ENCODE results near the gene RFX2.
"Not testable (repeated sequence)": the region's sequence is repeated elsewhere in the genome, so short reads cannot be mapped to it uniquely, and the experiment has no call there.

Gene RFX2

DNA sequence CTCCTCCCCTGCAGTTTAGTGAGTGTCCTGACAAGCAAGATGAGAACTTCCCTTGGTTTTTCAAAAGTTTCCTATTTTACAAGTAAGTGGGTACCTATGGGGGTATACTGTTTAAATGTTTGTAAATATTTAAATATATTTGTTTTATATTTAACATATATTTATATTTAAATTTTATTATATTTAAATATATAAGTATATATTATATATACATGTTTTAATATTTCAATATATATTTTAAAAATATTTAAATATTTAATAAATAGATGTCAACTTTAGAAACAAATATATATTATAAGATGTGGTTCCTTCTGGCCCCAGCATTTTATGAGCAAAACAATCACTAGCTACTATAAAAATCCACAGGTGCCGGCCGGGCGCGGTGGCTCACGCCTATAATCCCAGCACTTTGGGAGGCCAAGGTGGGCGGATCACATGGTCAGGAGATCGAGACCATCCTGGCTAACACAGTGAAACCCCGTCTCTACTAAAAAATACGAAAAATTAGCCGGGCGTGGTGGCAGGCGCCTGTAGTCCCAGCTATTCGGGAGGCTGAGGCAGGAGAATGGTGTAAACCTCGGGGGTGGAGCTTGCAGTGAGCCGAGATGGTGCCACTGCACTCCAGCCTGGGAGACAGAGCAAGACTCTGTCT is 3.5 kb downstream of the RFX2 start:
- not testable (repeated sequence) for H3K4me3 ChIP-seq (ENCODE audit: low read depth, low read length); DNase-seq (ENCODE audit: low read depth)

DNA sequence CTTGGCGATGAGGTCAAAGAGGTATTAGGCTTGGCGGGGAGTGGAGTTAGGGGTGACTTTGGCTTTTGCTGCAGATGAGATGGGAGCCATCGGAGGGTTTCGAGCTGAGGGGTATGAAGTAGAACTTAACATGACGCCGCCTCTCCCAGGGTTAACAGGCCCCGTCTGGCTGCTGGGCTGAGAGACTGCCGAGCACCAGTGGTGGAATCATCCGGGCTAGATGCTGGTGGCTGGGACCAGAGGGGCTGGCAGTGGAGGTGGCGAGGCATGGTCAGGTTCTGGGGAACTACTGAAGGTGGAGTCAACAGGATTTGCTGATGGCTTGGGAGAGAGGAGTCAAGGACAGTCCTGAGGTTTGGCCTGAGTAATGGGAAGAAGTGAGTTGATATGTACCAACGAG is 4.9 kb downstream of the RFX2 start:
- DNase-seq (ENCODE audit: low read depth) = no peak
- no peak overlapping the region for H3K4me3 ChIP-seq (ENCODE audit: low read depth, low read length)

DNA sequence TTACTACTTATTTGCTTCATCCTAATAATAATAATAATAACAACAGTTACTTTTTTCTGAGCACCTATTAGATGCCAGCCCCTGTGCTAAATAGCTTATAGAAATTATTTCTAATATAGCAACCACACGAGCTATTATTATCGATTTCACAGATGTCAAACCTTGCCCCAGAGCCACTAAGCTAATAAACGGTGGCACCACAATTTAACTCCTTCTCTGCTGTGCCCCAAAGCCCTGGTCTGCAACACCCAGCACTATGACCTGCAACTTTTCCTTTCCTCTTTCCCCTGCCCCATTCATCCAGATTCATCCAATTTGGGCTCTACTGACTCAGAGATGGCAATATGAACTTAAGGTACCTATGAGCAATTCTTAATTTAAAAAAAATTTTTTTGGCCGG is 6.4 kb downstream of the RFX2 start:
- no peak overlapping the region for H3K4me3 ChIP-seq (ENCODE audit: low read depth, low read length)
- DNase-seq (ENCODE audit: low read depth) = no peak

DNA sequence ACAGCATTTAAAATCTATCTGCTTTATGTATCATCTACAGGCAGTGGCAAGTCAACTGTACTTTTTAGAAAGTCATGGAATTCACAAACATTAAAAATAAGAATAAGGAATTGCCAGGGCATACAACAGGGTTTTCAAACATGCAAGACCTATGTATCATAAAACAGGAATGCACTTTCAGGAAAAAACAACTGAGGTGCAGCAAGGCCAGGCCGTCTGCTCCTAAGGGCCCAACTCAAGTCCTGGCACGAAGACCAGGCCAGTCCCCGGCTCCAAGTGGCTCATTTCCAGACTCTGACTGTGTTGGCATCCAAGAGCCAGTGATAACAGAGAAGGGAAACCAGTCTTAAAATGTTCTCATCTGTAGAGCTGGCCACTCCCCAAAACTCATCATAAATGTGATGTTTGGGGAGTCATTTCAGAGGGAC is 7.1 kb downstream of the RFX2 start:
- no peak overlapping the region for H3K4me3 ChIP-seq (ENCODE audit: low read depth, low read length)
- DNase-seq (ENCODE audit: low read depth) = peak; percentile 58

DNA sequence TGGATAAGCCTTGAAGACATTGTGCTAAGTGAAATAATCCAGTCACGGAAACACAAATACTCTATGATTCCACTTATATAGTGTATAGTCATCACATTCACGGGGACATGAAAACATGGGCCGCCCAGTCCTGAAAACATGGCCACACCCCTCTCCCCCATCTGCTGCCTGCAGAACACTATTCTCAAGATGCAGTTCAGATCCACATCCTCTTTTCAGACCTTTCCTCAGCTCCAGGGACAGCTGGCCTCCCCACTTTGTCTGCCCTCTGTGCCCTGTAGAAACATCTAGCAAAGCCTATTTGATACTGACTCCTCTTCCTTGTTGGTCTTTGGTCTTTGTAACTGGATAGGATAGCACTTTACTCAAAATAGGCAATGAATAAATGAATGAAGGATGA is 8.3 kb downstream of the RFX2 start:
- no peak for DNase-seq (ENCODE audit: low read depth)
- H3K4me3 ChIP-seq (ENCODE audit: low read depth, low read length) = no peak overlapping the region

DNA sequence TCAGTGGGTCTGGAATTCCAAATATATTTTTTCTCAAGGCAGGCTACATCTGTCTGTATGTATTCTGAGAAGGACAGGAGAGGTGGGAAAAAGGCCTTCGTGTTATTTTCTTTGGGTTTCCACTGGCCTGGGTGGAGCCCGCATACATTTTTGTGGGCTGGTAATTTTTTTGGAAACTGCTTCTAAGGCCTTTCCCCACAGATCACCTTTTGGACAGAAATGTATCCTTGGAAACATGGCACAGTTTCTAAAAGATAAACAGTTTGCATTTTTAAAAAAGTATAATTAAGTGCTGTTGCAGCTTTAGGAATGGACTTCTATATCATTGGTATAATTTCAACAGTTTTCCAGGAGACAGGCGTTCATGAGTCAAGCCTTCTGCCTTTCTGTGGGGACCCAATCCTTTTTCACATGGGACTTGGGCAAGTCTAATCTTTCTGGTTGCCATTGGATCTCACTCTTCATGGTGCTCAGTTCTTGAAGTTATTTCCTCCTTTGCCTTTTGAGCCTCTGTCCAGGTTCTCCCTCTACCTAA is 8.9 kb downstream of the RFX2 start:
- DNase-seq (ENCODE audit: low read depth) = no peak
- no peak overlapping the region for H3K4me3 ChIP-seq (ENCODE audit: low read depth, low read length)

DNA sequence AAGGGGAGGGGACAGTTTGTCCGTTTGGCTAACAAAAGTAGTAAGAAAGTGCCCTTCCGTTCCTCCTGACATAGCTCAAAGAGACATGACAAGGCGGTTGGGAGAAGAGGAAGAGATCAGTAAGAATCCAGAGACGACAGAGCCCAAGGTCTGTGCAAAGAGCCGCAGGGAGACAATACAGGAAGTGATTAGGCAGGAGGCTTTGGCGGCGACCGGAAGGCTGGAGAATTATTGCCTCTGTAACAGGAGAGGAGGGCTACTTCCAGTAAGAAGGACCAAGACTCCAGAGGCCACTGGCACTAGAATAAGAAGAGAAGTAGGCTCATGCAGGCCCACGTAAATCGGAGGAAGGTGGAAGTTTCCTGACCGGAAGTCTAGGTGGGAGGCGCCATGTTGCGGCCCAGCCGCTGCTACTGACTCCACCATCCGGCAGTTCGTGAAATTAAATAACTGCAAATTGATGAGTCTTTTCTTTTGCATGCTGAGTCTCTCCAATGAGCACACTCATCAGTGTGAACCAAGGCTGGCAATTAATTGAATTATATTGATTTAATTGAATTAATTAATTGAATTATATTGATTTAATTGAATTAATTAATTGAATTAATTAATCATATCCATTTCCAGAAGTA is 9.9 kb downstream of the RFX2 start:
- DNase-seq (ENCODE audit: low read depth) = no peak
- H3K4me3 ChIP-seq (ENCODE audit: low read depth, low read length) = no peak overlapping the region

DNA sequence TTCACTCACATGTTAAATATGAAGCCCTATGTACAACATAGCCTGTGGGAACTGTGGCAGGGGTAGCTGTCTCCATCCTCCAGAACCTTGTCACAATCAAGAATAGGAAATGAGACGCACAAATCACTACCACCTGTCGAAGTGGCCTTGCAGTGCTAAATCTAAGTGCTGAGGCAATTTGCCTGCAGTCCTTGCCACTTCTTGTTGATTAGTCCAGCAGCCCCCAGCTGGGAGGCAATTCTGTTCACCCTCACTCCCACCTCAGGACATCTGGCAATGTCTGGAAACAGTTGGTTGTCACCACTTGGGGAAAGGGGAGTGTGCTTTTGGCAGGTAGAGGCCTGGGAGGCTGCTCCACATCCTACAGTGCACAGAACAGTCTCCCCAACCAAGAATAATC is 10.7 kb downstream of the RFX2 start:
- DNase-seq (ENCODE audit: low read depth) = no peak
- H3K4me3 ChIP-seq (ENCODE audit: low read depth, low read length) = no peak overlapping the region

DNA sequence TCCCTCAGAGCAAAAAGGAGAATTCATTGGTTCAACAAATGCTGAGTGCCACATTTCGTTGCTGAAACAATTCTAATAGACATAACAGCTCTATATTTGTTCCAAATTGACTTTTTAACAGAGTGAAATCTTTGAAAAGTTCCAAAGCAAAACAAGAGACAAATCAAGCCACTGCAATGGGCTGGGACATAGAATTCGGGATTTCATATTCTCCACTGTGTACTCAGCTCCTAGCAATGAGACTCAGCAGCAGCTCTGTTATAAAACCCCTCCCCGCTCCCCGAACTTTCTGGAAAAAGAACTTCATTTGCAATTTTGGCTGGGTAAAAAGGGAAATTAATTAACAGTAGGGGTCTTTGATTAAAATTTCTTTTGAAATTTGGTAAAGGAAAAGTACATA is 11.3 kb downstream of the RFX2 start:
- no peak overlapping the region for H3K4me3 ChIP-seq (ENCODE audit: low read depth, low read length)
- DNase-seq (ENCODE audit: low read depth) = no peak

DNA sequence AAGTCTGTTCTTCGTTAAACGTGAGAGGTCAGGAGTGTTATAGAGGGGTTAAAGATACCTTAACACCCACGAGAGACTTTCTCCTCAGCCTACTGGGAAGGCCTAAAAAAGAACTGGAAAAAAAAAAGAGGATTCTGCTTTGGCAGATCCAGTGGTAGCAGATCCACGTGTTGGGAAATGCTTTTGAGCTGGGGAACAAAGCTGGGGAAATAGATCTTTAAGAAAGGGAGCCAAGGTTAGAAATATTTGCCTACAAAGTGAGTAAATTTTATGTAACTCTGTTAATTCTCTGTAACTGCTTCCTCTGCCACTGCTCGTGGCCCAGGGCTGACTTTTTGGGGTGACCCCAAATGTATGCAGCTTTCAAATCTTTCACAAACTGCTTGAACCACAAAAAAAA is 11.7 kb downstream of the RFX2 start:
- DNase-seq (ENCODE audit: low read depth) = no peak
- H3K4me3 ChIP-seq (ENCODE audit: low read depth, low read length) = no peak overlapping the region

DNA sequence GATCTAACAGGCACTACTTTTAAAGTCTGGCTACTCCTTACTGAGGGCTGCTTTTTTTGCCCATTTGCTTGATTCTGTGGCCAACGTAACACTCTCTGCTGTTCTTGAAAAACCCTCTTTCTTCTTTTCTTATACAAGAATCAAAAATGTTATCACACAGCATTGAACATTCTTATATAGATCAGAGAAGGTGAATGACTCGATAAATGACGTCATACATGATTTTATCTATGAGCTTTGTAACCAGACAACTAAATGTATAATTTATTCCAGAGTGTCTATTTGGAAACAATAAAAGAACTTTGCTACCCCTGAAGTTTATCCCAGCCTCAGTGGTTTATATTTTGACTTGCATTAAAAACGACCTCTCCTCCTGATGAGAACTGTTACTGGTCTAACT is 12.4 kb downstream of the RFX2 start:
- DNase-seq (ENCODE audit: low read depth) = no peak
- H3K4me3 ChIP-seq (ENCODE audit: low read depth, low read length) = no peak overlapping the region

DNA sequence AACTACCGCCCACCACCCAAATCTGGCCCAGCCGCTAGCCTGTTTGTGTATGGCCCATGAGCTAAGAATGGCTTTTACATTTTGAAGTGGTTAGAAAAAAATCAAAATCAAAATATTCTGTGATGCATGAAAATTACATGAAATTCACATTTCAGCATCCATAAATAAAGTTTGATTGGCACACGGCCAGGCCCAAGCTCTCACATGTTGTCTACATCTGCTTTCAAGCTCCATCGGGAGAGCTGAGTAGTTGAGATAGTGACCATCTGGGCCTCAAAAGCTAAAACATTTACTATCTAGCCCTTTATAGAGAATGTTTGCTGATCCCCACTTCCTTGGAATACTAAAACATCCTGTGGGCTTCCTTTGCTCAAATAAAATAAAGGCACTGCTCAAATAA is 14.5 kb downstream of the RFX2 start:
- DNase-seq (ENCODE audit: low read depth) = no peak
- H3K4me3 ChIP-seq (ENCODE audit: low read depth, low read length) = no peak overlapping the region

DNA sequence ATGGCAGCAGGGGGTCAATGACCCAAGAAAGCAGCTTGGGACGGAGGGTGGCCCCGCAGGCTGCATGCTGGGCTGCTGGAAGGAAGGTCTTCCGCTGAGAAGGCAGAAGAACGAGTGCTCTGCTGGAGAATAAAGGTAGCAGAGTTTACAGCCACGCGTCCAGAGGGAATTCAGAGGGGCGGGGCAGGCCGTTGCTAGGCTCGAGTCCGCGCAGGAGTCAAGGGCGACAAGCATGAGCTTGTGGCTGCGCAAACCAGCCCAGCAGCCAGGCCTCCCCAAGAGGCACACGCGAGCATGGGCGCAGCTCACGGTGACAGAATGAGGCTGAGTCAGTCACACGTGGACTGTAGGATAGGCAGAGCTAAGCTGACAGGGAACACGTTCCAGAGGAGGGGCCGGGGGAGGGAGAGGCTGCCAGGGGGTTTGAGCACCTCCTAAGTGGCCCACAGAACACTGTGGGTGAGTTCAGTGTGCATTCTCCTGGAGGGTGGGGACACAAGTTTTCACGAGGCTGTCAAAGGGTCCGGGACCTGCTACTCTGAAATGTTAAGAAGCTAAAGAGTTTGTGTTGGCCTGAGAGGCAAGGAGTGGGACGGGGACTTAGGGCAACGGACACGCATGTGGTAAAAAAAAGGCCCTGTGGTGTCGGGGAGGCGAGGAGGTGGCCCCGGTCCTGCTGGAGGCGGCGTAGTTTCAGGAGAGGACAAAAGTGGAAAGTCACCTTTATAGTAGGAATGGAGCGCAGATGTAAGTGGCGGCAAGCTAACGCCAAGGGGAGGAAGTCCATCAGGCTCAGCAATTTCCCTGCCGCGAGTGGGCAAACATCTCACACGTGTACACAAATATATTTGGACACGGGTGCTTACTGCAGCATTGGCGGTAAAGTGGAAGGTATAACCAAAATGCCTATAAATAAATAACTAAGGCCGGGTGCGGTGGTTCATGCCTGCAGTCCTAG is 17.7 kb downstream of the RFX2 start:
- H3K4me3 ChIP-seq (ENCODE audit: low read depth, low read length) = peak overlapping the region; percentile 32
- no peak for DNase-seq (ENCODE audit: low read depth)

DNA sequence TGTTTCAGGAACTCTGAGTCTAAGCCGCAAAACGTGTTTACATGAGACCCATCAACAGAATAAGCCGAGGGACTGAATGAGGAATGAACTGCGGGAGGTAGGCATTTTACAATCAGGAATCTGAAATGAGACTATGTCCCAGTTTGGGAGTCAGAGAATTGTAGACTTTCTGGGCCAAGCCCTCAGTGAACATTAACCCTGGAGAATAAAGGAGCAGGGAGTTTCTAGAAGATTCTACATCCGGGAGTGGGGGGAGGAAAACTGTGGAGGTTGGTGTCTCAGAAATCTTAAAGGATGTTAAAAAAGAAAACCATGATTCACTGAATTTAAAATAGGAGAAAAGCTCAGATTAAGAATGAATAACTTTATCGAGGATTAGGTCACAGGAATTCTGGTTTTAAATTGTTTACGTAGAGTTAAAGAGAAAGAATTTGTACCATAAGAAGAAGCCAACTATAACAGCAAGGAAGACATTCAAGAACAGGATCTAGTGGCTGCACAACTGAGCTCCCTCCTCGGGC is 18.5 kb downstream of the RFX2 start:
- peak overlapping the region; percentile 32 for H3K4me3 ChIP-seq (ENCODE audit: low read depth, low read length)
- no peak for DNase-seq (ENCODE audit: low read depth)

DNA sequence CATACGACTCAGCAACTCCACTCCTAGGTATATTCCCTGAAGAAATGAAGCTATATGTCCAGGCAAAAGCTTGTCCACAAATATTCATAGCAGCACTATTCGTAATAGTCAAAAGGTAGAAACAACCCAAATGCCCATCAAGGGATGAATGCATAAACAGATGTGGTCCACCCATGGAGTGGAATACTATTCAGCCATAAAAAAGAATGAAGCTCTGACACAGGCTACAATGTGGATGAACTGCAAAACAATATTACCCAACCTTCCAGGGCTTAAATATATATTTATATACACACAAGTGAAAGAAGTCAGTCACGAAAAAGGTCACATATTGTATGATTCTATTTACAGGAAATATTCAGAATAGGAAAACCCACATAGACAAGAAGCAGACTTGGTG is 19.7 kb downstream of the RFX2 start:
- no peak for DNase-seq (ENCODE audit: low read depth)
- H3K4me3 ChIP-seq (ENCODE audit: low read depth, low read length) = no peak overlapping the region

DNA sequence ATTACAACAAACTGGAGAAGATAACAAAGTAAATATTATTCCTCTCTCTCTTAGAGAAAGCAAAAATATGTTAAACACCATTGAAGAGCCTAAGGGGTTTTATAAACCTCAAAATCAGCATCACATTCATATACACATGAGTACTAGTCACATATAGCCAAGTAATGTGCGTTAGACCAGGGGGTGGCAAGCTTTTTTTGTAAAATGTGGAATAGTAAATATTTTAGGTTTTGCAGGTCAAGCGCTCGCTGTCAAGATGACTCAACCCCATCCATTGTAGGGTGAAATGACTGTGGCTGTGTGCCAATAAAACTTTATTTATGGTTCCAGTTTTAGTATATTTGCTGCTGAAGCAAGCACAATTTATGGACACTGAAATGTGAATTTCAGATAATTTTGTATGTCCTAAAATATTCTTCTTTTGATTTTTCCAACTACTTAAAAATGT is 21.7 kb downstream of the RFX2 start:
- no peak for DNase-seq (ENCODE audit: low read depth)
- H3K4me3 ChIP-seq (ENCODE audit: low read depth, low read length) = no peak overlapping the region

DNA sequence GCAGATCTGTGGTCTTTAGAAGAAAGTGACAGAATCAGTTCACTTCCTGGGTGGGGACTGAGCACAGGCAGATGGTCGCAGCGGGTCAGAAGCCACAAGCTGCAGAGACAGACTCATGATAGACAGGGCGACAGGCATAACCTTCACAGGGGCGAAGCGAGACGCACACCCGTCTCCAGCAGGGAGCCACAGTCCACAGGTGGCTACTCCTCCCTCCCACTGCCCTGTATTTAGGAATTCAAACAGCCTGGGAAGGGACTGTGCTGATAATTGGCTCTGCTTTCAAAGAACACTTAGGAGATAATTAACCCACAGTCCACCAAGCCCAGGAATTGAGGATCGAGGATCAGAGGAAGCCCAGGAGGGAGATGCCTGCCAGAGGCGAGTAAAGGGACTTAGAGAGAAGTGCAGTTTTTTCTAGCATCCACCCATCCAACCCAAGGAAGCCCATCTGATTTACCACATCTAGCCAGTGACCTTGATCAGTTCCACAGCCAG is 23.2 kb downstream of the RFX2 start:
- no peak for DNase-seq (ENCODE audit: low read depth)
- no peak overlapping the region for H3K4me3 ChIP-seq (ENCODE audit: low read depth, low read length)

DNA sequence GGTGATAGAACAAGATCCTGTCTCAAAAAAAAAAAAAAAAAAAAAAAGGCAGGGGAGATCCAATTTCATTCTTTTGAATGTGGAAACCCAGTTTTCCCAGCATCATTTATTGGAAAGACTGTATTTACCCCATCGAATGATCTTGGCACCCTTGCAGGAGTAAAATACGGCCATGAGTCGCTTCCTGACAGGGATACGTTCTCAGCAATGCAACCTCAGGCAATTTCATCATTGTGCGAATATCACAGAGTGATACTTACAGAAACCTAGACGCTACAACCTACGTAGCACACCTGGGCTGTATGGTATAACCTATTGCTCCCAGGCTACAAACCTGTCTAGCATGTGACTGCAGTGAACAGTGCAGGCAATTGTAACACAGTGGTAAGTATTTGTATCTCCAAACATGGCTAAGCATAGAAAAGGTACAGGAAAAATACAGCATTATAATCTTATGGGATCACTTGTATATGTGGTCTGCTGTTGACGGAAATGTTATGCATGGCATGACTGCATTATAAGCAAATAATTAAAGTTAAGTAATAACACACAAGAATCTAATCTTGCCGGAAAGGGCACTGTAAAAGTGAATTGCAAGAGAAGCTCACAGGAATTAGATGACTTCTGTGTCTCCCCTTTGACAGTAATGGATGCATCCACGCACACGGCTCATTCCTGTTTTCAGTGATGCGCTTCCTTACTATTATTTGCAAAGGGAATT is 24.1 kb downstream of the RFX2 start:
- H3K4me3 ChIP-seq (ENCODE audit: low read depth, low read length) = no peak overlapping the region
- peak; percentile 65 for DNase-seq (ENCODE audit: low read depth)

DNA sequence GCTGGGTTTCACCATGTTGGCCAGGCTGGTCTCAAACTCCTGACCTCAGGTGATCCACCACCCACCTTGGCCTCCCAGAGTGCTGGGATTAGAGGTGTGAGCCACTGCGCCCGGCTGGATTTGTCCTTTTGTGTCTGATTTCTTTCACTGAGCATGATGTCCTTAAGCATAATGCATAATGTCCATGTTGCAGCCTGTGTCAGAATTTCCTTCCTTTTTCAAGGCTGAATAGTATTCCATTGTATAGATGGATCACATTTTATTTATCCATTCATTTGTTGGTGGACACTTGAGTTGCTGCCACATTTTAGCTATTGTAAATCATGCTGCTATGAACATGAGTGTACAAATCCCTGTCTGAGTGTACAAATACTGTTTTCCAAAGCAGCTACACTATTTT is 25.5 kb downstream of the RFX2 start:
- no peak for DNase-seq (ENCODE audit: low read depth)
- H3K4me3 ChIP-seq (ENCODE audit: low read depth, low read length) = no peak overlapping the region

All from skeletal muscle cell (primary cell).